ENCODE measurements around the gene ZBTB24. TPM values are rescaled to one million over a fixed set of nuclear protein-coding genes. Genes with fewer than 3 reads are reported as not detected.

ZBTB24 gene
- total RNA-seq, 1 donor from 2014 or later = 2.6 TPM

GRCh38 chr6:109490713-109491112 is 7.7 kb upstream of the ZBTB24 start:
- intact Hi-C loops (cut with micrococcal nuclease) = no loop called here
- TF ChIP-seq CTCF (IDR thresholded peaks at IDR 0.05; ENCODE audit: borderline replicate concordance) = no peak
- Histone ChIP-seq H3K36me3 (no peaks in the 10 kb centered on the region), H3K4me3 (no peak overlapping the region), H3K4me1 (no peaks in the 10 kb centered on the region), H3K27me3 (ENCODE audit: low read depth) (no peaks in the 10 kb centered on the region), H3K27ac (replicated peaks) (no peak overlapping the region), H3K9me3 (replicated peaks) (no peaks in the 10 kb centered on the region)
- no peak for DNase-seq

- Histone ChIP-seq H3K4me3 (no peak overlapping the region), H3K27me3 (ENCODE audit: low read depth) (no peaks in the 10 kb centered on the region), H3K9me3 (replicated peaks) (no peaks in the 10 kb centered on the region), H3K36me3 (no peaks in the 10 kb centered on the region), H3K4me1 (peaks cover 6% of the 10 kb centered on the region), H3K27ac (replicated peaks) (no peak overlapping the region)
- intact Hi-C loops (cut with micrococcal nuclease) = no loop called here
- no peak for TF ChIP-seq CTCF (IDR thresholded peaks at IDR 0.05; ENCODE audit: borderline replicate concordance)
- no peak for DNase-seq
These were observed 5.0 kb upstream of the ZBTB24 start for GRCh38 chr6:109488001-109488400.

- DNase-seq = no peak
- Histone ChIP-seq H3K4me1 (peaks cover 25% of the 10 kb centered on the region), H3K27ac (replicated peaks) (no peak overlapping the region), H3K9me3 (replicated peaks) (no peaks in the 10 kb centered on the region), H3K27me3 (ENCODE audit: low read depth) (no peaks in the 10 kb centered on the region), H3K36me3 (peaks cover 7% of the 10 kb centered on the region), H3K4me3 (no peak overlapping the region)
- TF ChIP-seq CTCF (IDR thresholded peaks at IDR 0.05; ENCODE audit: borderline replicate concordance) = no peak
- intact Hi-C loops (cut with micrococcal nuclease) = no loop called here
These were observed 3.0 kb upstream of the ZBTB24 start for GRCh38 chr6:109486068-109486467.

- intact Hi-C loops (cut with micrococcal nuclease) = no loop called here
- no peak overlapping the region for H3K27ac ChIP-seq (replicated peaks)
- peaks cover 32% of the 10 kb centered on the region for H3K4me1 ChIP-seq
- no peak for TF ChIP-seq CTCF (IDR thresholded peaks at IDR 0.05; ENCODE audit: borderline replicate concordance)
- H3K36me3 ChIP-seq = peaks cover 13% of the 10 kb centered on the region
- no peaks in the 10 kb centered on the region for H3K27me3 ChIP-seq (ENCODE audit: low read depth)
- no peaks in the 10 kb centered on the region for H3K9me3 ChIP-seq (replicated peaks)
- H3K4me3 ChIP-seq = no peak overlapping the region
- no peak for DNase-seq
These were observed 2.4 kb upstream of the ZBTB24 start for GRCh38 chr6:109485266-109485935.

GRCh38 chr6:109484122-109484521 is 1.1 kb upstream of the ZBTB24 start:
- H3K27ac ChIP-seq (replicated peaks) = peak overlapping the region; percentile 87
- H3K9me3 ChIP-seq (replicated peaks) = no peaks in the 10 kb centered on the region
- peak overlapping the region; percentile 100 for H3K4me3 ChIP-seq
- DNase-seq = no peak
- H3K36me3 ChIP-seq = peaks cover 16% of the 10 kb centered on the region
- no peaks in the 10 kb centered on the region for H3K27me3 ChIP-seq (ENCODE audit: low read depth)
- peaks cover 45% of the 10 kb centered on the region for H3K4me1 ChIP-seq
- no peak for TF ChIP-seq CTCF (IDR thresholded peaks at IDR 0.05; ENCODE audit: borderline replicate concordance)
- intact Hi-C loops (cut with micrococcal nuclease) = no loop called here

Data from left ventricle myocardium inferior (tissue), 1 donor.